Head of caudate nucleus (tissue), 42 donors: ENCODE measurements around the gene EPS15.
"Not testable (repeated sequence)": the region's sequence is repeated elsewhere in the genome, so short reads cannot be mapped to it uniquely, and the experiment has no call there.

Experiments used
- DNase-seq, 42 donors: peaks; one replicate each; pipeline versions ENCODE4 v3.0.0 to v3.0.0-alpha.2; 2020 to 2021; ENCODE audit warnings: mixed read lengths in 7 of 42
- intact Hi-C: fragments of 100-400 bp; cut with DNase I; formaldehyde crosslinking; loops from one replicate; pipeline ENCODE4 v1.15.0; 2022

EPS15 gene

GRCh38 chr1:51488372-51489050 lies 30.6 kb downstream of the EPS15 start:
- no peak for DNase-seq
- intact Hi-C loops = no loop called here

DNA sequence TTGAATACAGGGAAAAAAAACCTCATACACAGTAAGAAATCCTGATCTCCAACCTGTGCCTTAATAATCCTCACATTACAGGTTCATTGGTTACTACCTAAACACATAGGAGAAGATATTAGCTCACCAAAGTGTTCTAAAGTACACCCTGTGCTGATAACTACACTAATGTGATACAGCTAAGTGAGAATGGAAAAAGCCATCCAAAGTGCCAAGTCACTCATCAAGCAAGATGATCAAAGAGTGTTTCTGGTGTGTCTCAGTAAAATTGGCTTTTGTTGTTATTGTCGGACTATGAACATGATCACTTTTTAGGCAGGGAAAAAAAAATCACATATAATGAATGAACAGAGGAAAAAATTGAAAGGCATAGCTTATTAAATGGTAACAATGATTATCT lies 31.4 kb downstream of the EPS15 start:
- intact Hi-C loops = no loop called here
- no peak for DNase-seq

- no peak for DNase-seq
- intact Hi-C loops = no loop called here
Measured at GRCh38 chr1:51484591-51484990, 34.5 kb downstream of the EPS15 start.

GRCh38 chr1:51482881-51483280 lies 36.2 kb downstream of the EPS15 start:
- DNase-seq = no peak
- intact Hi-C loops = no loop called here

GRCh38 chr1:51474832-51475620 lies 44.0 kb downstream of the EPS15 start:
- DNase-seq, intact Hi-C loops: not testable (repeated sequence)

- intact Hi-C loops = no loop called here
- DNase-seq = no peak
Measured at GRCh38 chr1:51473331-51474115, 45.5 kb downstream of the EPS15 start.

GRCh38 chr1:51472359-51472758 lies 46.7 kb downstream of the EPS15 start:
- intact Hi-C loops = no loop called here
- DNase-seq = no peak

- DNase-seq = no peak
- intact Hi-C loops = no loop called here
Measured at GRCh38 chr1:51469518-51469917, 49.5 kb downstream of the EPS15 start.

DNA sequence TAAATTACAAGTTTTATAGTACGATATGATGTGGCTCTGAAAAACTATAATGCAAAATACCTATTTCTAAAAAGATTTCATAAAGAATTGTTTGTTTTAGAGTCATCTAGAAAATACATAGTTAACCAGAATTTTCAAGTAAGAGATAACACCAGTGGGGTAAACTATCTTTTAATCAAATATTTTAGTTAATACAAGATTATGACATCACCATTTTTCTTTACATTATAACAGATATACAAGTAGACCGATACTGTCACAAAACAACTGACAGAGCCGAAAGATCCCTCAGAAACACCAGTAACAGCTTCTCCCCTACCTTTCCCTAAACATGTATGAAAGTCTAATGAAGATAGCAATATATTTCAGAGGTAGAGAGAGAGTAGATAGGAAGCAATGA lies 54.2 kb downstream of the EPS15 start:
- intact Hi-C loops = no loop called here
- no peak for DNase-seq

DNA sequence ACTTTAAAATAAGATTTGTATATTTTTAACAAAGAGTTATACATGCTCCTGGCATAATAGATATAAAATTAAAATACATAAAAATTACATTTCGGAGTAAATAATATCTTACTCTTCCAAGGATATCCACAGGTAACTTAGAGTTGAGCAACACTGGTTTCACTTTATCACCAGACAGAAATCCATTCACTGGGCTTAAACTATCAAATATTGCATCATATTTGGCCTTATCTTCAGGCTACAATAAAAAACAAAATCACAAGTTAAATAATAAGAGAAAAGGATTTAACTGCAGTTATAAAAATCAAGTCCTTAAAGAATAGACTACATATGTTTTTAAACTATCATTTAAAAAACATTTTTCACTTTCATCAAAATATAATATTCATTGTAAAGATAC lies 55.5 kb downstream of the EPS15 start:
- no peak for DNase-seq
- intact Hi-C loops = no loop called here

DNA sequence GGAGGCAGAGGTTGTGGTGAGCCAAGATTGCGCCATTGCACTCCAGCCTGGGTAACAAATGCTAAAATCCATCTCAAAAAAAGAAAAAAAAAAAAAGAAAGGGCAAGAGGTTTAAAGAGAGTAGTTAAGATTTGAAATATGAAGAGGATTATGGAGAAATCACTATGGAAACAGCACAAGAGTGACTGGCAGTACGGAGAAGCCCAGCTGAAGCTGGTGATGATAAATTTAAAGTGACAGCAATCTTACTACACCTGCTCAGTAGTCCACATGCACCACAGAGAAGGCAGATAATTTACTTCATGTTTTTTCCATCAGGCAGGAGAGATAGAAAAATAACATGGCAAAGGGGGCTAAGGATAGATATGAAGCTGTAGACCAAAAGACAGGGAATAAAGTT lies 56.8 kb downstream of the EPS15 start:
- DNase-seq, intact Hi-C loops: not testable (repeated sequence)

DNA sequence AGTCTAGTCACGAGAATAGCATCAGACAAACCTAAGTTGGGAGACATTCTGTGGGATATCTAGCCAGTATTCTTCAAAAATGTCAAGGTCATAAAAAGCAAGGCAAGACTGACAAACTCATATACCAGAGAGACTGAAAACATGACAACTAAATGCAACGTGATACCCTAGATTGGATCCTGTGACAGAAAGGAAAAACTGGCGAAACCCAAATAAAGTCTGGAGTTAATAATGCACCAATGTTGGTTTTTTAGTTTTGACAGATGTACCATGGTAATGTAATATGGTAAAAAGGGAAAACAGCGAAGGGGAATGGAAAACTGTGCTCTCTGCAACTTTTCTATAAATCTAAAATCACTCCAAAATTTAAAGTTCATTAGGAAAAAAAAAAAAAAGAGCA lies 64.5 kb downstream of the EPS15 start:
- no peak for DNase-seq
- intact Hi-C loops = no loop called here

- intact Hi-C loops = no loop called here
Measured at GRCh38 chr1:51453010-51453409, 66.1 kb downstream of the EPS15 start.

DNA sequence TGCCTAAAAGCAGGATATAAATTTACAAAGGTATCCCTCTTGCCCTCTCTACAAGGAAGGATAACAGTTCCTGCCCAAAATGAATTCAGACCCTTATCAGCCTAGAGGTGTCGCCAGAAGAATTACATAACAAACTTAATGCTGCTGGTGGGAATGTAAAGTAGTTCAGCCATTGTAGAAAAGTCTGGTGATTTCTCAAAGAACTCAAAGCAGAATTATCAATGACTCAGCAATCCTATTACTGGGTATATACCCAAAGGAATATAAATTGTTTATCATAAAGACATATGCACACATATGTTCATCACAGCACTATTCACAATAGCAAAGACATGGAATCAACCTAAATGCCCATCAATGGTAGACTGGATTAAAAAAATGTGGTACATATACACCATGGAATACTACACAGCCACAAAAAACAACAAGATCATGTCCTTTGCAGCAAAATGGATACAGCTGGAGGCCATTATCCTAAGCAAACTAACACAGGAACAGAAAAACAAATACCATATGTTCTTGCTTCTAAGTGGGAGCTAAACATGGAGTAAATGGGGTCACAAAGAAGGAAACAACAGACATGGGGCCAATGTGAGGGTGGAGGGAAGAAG lies 70.1 kb downstream of the EPS15 start:
- DNase-seq, intact Hi-C loops: not testable (repeated sequence)

More at GRCh38 chr1:51453010-51453409, 66.1 kb downstream of the EPS15 start:
- DNase-seq = no peak

- intact Hi-C loops = no loop called here
- no peak for DNase-seq
Measured at GRCh38 chr1:51445351-51446090, 73.5 kb downstream of the EPS15 start.

GRCh38 chr1:51444534-51445192 lies 74.4 kb downstream of the EPS15 start:
- DNase-seq = no peak
- intact Hi-C loops = no loop called here

GRCh38 chr1:51444096-51444495 lies 75.0 kb downstream of the EPS15 start:
- intact Hi-C loops = no loop called here
- no peak for DNase-seq

- no peak for DNase-seq
- intact Hi-C loops = no loop called here
Measured at GRCh38 chr1:51443555-51443954, 75.5 kb downstream of the EPS15 start.
